Anterior cingulate cortex (tissue), 58 donors: Measurements from ENCODE around the gene RPL31.

ENCODE experiments used
- DNase-seq, 58 donors: peaks; one replicate each; lab custom pipeline; 2025; lab: John Stamatoyannopoulos, UW

RPL31 gene

DNA sequence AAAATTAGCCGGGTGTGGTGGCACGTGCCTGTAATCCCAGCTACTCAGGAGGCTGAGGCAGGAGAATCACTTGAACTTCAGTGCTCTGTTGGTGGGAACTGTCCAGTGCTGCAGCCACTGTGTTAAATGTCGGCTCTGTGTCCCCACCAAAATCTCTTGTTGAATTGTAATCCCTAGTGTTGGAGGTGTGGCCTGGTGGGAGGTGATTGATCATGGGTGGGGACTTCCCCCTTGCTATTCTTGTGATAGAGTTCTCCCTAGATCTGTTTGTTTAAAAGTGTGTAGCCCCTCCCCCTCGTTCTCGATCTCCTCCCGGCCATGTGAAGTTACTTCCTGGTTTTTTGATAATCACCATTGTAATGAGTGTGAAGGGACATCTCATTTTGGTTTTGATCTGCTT lies 9.8 kb upstream of the RPL31 start:
- no peak for DNase-seq

DNA sequence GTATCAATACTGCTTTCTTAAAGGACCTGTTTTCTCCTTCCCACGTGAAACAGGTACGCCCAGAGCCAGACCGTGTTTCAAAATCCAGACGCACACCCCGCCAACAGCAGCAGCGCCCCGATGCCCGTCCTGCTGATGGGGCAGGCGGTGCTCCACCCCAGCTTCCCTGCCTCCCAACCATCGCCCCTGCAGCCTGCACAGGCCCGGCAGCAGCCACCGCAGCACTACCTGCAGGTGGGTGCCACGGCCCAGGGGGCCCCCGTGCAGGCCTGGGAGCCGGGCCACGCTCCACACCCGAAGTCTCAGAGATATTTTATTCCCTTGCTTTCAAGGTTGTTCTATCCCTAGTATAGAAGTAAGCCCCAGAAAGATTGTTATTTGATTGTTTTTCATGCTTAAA lies 8.8 kb upstream of the RPL31 start:
- DNase-seq = no peak

DNA sequence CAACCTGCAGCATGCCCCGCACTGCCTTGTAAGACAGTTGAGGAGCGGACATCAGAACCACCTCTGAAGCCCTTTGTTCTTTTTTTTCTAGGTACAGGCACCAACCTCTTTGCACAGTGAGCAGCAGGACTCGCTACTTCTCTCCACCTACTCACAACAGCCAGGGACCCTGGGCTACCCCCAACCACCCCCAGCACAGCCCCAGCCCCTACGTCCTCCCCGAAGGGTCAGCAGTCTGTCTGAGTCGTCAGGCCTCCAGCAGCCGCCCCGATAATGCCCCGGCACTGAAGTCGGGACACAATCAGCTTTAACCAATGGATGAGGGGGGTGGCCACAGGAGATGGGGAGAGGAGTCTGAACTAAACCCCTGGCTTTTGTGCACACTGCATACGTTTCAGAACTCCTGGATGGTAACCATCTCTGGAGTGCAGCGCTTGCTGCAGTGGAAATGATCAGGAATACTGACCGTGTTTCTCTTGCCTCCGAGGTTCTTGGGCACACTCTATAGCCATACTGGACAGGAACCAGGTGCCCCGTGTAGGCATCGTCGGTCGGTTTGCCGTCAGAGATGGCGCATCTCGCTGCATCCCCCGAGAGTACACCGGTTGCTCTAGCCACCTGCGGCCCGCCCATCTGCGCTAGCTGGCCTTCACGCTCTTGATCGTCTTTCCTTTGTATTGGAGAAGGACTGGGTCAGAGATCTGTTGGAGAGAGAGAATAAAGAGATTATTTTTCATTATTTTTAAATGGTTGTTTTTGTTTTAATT lies 6.6 kb upstream of the RPL31 start:
- DNase-seq = no peak

DNA sequence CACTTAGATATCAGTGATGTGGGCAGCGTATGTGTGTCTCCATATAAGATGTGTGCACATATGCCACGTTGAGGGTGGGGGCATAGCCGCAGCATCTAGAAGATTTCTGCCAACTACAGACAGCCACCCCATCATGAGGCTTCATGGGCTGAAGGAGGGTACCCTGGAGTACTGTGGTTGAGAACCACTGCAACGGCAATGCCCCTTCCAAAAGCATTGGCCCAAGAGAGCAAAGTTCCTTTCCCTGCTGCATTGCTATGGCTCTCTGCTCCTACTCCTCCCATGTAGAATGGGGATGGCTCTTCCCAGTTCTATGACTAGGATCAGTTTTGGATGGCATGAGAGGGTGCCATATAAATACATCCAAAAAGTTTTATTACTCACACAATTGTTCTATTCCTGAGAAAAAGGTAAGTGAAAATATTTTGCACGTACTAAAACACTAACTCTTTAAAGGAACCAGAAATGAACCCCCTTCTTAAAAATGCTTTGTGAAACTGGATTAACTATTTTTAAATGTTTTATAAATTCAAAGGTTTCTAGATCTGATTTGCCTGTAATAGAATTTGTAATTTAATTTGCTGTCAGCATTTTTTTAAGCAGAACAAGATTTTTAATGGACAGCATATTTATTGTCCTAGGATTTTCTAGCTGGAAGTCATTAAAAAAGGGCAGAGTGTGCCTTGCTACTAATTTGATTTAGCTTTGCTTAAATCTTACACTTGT lies 4.4 kb upstream of the RPL31 start:
- DNase-seq = no peak

DNA sequence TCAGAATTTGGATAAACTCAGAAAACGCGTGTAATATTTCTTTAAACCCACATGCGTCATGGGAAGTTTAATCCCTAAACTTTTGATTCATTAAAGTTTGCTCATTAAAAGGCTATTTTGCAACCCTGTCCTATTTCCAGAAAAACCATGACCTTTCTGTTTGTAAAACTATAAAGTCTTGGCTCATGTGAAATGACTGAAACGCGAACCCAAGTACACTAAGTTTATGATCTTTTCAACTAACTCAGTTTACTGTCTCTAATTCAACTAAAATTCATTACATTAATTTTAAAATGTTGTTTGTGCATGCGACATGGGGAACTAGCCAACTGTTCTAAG lies 3.9 kb upstream of the RPL31 start:
- DNase-seq = no peak

DNA sequence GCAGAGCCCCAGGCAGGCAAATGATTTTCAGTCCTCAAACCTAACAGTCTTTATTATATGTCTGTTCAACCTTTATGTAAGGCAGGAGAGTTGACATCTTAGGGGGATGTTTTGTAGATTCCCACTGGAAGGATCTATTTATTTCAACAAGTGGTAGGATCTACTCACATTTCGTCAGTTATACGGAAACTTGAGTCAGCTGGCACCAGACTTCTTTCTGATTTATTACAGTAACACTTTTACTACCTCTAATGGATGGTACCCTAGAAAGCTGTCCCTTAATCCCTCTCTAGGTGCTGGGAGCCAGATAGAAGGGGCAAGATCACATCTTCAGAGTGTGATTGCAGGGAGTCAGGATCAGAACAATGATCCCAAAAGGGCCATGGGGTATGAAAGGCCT lies 2.1 kb upstream of the RPL31 start:
- no peak for DNase-seq

DNA sequence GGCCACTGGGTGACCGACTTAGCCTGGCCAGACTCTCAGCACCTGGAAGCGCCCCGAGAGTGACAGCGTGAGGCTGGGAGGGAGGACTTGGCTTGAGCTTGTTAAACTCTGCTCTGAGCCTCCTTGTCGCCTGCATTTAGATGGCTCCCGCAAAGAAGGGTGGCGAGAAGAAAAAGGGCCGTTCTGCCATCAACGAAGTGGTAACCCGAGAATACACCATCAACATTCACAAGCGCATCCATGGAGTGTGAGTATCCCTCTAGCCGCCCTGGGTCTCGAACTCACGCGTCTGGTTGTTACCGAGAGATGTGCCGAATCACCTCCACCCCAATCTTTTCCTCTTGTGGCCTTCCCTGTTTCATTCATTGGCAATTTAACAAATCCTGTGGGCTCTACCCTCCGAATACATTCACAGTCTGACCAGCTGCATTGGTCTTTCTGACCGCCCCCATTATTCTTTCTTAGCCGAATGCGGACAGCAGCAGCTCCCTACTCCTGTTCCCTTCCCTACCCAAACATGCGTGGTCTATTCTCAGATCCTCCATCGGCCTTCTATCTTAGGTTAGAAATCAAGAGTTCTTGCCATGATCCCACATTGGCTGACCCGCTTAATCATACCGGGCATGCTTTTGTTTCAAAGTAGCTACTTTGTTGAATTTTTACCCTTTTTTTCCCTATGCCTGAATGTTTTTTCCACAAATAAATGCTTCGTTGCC lies 631 bp downstream of the RPL31 start:
- peak in 1 of 58 donors; percentile 40 for DNase-seq

DNA sequence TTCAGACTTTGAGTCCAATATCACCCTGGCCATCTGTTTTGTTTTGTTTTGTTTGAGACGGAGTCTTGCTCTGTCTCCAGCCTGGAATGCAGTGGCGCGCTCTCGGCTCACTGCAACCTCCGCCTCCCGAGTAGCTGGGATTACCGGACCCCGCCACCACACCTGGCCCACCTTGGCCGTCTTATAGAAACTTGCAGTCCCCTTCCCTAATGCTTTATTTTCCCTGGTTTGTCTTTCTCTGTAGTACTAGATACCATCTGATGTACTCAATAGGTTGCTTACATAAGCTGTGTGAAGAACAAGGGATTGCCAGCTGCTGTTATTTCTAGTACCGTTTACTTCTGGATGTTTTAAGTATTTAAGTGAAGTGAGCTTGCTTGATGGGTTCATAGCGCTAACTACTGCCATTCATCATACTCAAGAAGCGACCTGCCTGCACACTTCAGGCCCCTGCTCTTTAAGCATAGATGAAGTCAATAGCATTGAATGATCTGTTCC lies 1.2 kb downstream of the RPL31 start:
- DNase-seq = no peak

DNA sequence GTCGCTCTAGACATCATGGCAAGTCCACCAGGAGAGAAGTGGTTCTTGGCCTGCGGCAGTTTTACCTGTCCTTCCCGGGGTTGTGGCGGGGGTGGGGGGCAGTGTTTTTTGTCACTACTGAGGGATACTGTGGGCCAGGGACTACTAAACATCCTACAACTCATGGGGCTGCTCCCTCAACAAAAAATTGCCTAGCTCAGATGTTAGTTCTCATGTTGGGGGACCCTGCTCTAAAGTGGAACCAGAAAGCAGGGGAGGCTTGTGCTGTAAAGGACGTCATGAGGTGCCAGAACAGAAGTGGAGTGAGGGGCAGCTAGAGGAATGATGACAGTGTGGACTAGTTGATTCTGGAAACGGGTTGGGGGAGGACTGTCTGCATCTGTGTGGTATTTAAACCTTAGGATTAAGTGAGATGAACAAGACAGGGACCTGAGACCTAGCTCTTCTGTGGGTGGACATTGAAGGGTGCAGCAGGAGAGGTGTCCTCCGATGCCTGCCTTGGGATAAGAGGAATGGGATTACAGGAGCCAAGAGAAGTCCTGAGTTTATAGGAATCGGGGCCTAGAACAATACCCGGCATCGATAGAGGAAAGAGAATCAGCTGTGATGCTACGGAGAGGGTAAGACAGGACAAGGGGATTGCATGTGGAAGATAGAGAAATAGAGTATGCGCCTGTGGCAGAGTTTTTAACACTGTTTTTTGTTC lies 2.7 kb downstream of the RPL31 start:
- DNase-seq = no peak

DNA sequence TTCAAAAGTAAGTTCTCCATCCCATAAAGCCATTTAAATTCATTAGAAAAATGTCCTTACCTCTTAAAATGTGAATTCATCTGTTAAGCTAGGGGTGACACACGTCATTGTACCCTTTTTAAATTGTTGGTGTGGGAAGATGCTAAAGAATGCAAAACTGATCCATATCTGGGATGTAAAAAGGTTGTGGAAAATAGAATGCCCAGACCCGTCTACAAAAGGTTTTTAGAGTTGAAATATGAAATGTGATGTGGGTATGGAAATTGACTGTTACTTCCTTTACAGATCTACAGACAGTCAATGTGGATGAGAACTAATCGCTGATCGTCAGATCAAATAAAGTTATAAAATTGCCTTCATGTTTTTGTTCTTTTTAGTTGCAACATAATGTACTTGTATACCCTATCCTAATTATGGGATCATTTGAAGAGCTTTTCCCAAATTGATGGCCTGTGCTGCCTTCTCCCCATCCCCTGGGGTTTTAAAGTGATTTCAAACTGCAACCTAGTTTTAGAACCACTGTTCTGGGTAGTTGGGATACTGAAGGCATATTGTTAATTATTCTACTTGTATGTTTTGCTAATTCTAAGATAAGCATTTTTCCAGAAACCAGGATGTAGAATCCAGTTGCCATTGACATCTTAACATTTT lies 4.1 kb downstream of the RPL31 start:
- no peak for DNase-seq

DNA sequence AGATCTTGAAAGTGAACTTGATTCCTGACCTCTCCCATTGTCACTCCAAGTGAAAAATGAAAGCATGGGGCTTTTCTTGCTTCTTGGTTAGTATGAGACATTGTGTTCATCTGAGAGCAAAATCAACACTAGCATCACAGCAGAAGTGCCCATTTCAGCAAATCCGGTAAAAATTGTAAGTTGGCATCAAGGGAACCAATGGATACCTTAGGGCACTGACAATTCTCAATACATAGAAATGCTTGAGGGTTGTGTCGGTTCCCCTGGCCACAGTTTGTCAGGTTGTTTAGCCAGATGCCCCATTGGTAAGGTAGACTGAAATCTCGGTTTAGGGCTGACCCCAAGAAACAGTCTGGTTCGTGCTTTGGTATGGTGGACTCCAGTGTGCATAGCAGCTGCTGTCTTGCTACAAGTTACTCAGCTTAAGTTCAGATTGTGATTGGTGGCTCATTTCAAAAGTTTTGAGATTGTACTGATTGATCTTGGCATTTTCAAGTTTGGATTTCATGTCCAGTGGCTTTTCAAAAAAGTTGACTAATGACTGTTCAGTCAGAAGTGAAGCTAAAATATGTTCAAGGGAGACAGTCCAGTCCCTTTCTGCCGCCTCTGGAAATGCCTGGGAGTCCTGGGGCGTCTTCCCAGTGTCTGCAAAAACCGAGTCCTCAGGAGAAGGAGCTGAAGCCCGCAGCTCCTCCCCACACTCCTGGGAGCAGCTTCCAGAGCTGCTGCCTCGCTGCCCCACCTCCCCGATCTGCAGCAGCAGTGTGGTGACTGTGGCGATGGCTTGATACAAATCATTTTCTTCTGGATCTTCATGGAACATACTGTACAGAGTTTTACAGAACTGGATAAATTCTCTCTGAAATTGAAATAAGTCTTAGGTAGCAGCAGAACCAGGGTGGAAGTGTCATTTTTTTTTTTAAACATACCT lies 5.6 kb downstream of the RPL31 start:
- DNase-seq = no peak

DNA sequence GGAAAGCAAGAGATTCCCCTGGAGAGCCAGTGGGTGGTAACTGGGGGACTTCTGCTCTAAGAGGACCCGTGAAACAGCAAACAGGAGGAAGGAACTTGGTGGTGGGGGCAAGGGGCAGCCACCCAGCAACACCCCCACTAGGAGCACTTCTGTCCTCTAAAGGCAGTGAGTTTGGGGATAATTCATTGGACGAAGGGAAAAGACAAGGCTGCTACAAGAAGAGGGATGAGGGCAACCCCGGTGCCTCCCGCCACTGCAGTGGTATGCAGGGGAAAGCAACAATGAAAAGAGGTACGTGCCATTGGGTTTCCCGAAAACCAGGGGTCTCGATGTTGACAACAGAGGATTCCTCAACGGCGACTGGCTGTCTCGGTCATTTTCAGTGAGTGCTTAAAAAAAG lies 9.1 kb downstream of the RPL31 start:
- no peak for DNase-seq

DNA sequence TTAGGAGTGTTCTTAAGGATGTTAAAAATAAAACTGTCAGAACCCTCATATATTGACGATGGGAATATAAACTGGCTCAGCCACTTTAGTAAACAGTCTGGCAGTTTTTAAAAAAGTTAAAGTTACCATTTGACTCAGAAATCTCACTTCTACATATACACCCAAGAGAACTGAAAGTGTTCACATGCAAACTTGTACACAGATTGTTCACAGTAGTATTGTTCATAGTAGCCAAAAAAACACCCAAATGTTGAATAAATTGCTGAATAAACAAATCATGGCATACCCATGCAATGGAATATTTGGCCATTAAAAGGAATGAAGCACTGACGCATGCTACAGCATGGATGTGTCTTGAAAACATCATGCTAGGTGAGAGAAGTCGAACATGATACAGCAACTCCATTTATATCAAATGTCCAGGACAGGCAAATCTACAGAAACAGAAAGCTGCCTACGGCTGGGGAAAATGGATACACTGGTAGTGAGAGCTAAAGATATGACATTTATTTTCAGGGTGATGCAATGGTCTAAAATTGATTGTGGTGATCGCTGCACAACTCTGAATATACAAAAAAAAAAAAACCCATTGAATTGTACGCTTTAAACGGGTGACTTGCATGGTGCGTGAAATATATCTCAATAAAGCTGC lies 10.1 kb downstream of the RPL31 start:
- no peak for DNase-seq

DNA sequence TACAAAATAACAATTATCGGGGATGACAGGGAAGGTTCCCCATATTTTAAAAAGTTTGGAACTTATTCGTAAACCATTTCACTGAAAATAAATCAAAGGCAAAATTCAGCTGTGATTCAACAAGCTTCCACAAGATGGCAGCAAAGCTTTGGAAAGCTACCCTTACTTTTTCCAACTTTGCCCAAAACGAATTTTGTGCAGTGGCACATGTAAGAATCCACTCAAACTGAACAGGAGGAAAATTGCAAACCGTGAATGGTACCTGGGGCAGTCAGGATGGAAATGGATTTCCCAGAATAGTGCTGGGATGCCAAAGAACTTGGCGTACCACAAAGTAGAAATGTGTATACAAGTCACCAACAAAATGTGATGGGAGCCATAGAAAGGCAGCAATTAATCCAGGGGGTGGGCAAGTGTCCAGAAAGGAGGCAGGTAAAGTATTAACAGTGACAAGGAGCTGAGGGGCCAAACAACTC lies 10.7 kb downstream of the RPL31 start:
- DNase-seq = peak in 11 of 58 donors; percentile 7 to 52 (median 26)

DNA sequence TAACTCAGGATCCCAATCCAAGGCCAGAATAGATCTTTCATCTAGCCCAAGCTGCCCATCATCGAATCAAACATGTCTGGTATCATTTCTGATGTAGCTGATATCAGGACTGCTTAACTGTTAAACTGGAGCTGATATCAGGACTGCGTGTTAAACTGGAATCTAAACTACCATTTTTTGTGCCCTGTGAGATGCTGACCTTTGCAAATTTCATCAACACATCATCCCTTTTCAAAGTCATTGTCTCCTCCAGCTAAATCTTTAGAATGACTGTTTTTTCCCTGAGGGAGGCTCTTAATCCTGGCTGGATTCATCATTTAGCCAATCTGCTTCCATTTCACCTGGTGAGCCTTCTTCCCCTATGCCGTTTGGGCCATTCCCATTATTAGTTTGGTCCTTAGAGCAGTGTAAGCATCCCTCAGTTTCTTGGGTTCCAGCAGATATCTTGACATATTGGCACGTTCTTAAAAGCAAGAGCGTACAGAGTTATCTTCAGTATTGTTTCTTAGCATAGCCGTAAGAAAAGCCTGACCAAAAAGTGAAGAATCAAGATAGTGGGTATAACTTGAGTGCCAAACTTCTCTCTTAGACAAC lies 12.3 kb downstream of the RPL31 start:
- no peak for DNase-seq

DNA sequence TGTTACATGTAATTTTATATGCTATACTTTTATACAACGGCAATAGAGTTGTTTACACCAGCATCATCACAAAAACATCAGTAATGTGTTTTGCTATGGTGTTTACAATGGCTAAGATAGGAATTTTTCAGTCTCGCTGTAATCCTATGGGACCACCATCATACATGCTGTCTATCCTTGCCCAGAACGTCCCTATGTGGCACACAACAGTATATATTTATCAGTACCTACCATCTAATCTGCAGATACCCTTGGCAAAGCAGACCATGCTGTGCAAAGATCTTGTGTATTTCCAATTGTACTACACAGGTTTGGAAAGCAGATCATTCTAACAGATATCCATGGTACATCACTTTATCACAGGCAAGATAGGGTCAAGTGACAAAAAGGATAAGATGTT lies 15.3 kb downstream of the RPL31 start:
- no peak for DNase-seq

DNA sequence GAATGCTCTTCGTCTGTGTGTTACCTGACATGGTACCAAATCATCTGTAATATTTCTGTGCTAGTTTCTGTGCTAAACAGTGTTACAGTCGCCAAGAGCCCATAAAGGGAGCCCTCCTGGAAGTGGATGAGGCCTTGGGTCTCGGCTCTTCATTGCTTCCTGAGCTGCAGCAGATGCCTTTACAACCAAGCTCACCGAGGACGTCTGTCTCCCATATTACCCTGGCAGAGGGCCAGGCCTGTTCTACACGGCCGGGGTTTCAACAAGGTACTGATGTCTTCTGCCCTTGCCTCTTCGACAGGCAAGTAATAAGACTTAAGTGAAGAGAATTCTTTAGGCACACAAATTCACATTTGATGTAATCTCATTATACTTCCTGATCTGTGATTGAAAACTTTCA lies 16.8 kb downstream of the RPL31 start:
- no peak for DNase-seq

DNA sequence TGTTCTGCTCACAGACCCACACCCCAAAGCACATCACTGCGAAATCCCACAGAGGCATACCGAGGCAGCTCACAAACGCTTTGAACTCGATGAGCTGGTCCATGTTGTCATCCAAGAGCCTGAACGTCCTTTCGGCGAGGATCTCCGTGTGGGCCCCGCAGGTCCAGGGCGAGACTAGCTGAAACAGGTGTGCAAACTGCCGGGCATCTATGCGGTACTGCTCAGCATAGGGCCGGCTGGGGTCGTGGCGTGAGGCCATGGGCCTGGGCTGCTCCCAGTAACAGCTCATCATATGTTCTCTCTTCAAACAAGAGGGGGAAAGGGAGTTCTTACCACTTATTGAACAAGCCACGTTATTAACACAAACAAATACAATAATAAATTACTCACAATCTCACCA lies 20.1 kb downstream of the RPL31 start:
- no peak for DNase-seq
